OCI-LY3 (cell line): ENCODE measurements around the gene INPP5E.

Experiments used
- H2AFZ ChIP-seq: fragments of 200-600, 300-600 bp; shearing (Covaris generic); 2 replicates; pipeline ENCODE4 v1.6.0; 2014; ENCODE audit warnings: antibody characterized with exemption, low read depth, low read length
- H3K27ac ChIP-seq: fragments of 200-600, 300-600 bp; sonication (generic); 2 replicates; pipeline ENCODE4 v1.5.1; 2014; ENCODE audit warnings: mild to moderate bottlenecking, low read length, moderate library complexity, mixed read lengths
- H3K27me3 ChIP-seq: fragments of 200-600, 300-600 bp; sonication (generic); 2 replicates; pipeline ENCODE4 v1.6.1; 2014; ENCODE audit warnings: low read depth, low read length, mixed read lengths
- H3K36me3 ChIP-seq: fragments of 200-600, 300-600 bp; sonication (generic); replicated peaks from 2 replicates; pipeline ENCODE3; 2014; ENCODE audit warnings: low read depth, low read length, mixed read lengths
- H3K4me1 ChIP-seq: fragments of 300-600, 200-600 bp; sonication (generic); 2 replicates; pipeline ENCODE4 v1.6.1; 2014; ENCODE audit warnings: low read length, mixed read lengths
- H3K4me2 ChIP-seq: fragments of 200-600, 300-600 bp; sonication (generic); 2 replicates; pipeline ENCODE4 v1.6.1; 2014; ENCODE audit warnings: low read length, mixed read lengths
- H3K4me3 ChIP-seq: fragments of 300-600, 200-600 bp; sonication (generic); 2 replicates; pipeline ENCODE4 v1.5.1; 2014; ENCODE audit warnings: antibody characterized with exemption, mild to moderate bottlenecking, low read length, moderate library complexity
- H3K79me2 ChIP-seq: fragments of 300-600, 200-600 bp; shearing (Covaris generic); 2 replicates; pipeline ENCODE4 v1.6.1; 2014; ENCODE audit warnings: mild to moderate bottlenecking, low read length, mixed read lengths
- H3K9ac ChIP-seq: fragments of 300-600, 200-600 bp; shearing (Covaris generic); 2 replicates; pipeline ENCODE4 v1.6.0; 2014; ENCODE audit warnings: mild to moderate bottlenecking, low read length, moderate library complexity
- H3K9me3 ChIP-seq: fragments of 200-600, 300-600 bp; shearing (Covaris generic); 2 replicates; pipeline ENCODE4 v1.6.1; 2014; ENCODE audit warnings: low read length, mixed read lengths; ENCODE audit not compliant: insufficient read depth
- H4K20me1 ChIP-seq: fragments of 200-600, 300-600 bp; sonication (generic); 2 replicates; pipeline ENCODE4 v1.6.1; 2016; ENCODE audit warnings: low read length, mixed read lengths; ENCODE audit not compliant: insufficient read depth
- CTCF ChIP-seq: fragments of 200-600, 300-600 bp; sonication (generic); IDR thresholded peaks from 2 replicates; pipeline ENCODE4 v1.5.1; 2014; ENCODE audit warnings: antibody characterized with exemption, low read length, low read depth
- EZH2phosphoT487 ChIP-seq: fragments of 200-600 bp; shearing (Covaris generic); IDR thresholded peaks from 2 replicates; pipeline ENCODE4 v1.6.1; 2018; ENCODE audit warnings: antibody characterized with exemption, mixed run types, low read depth

The INPP5E gene

GRCh38 chr9:136436055-136436634 is 3.5 kb downstream of the INPP5E start:
- no peak overlapping the region for H2AFZ ChIP-seq
- H3K36me3 ChIP-seq: peaks cover 4% of the 10 kb centered on the region
- H3K9ac ChIP-seq: no peak overlapping the region
- no peak overlapping the region for H3K27ac ChIP-seq
- peaks cover 14% of the 10 kb centered on the region for H3K4me1 ChIP-seq
- H3K4me2 ChIP-seq: no peak overlapping the region
- peaks cover 46% of the 10 kb centered on the region for H3K79me2 ChIP-seq
- peaks cover 30% of the 10 kb centered on the region for H4K20me1 ChIP-seq
- H3K4me3 ChIP-seq: no peak overlapping the region
- no peaks in the 10 kb centered on the region for H3K27me3 ChIP-seq
- no peaks in the 10 kb centered on the region for H3K9me3 ChIP-seq
- TF ChIP-seq CTCF: no peak
- TF ChIP-seq EZH2phosphoT487: no peak

- H3K79me2 ChIP-seq: peaks cover 46% of the 10 kb centered on the region
- no peak overlapping the region for H3K27ac ChIP-seq
- no peak overlapping the region for H3K4me2 ChIP-seq
- TF ChIP-seq EZH2phosphoT487 (no peak), CTCF (no peak)
- H3K4me1 ChIP-seq: peaks cover 10% of the 10 kb centered on the region
- H3K9me3 ChIP-seq: no peaks in the 10 kb centered on the region
- no peak overlapping the region for H3K9ac ChIP-seq
- H3K36me3 ChIP-seq: no peaks in the 10 kb centered on the region
- H2AFZ ChIP-seq: no peak overlapping the region
- H3K4me3 ChIP-seq: no peak overlapping the region
- no peaks in the 10 kb centered on the region for H3K27me3 ChIP-seq
- H4K20me1 ChIP-seq: peaks cover 22% of the 10 kb centered on the region
These were observed 5.0 kb downstream of the INPP5E start for GRCh38 chr9:136434580-136435169.

GRCh38 chr9:136433849-136434579 is 5.6 kb downstream of the INPP5E start:
- Histone ChIP-seq H3K79me2 (peaks cover 42% of the 10 kb centered on the region), H3K9me3 (no peaks in the 10 kb centered on the region), H2AFZ (no peak overlapping the region), H3K4me1 (peaks cover 10% of the 10 kb centered on the region), H3K4me2 (no peak overlapping the region), H3K9ac (no peak overlapping the region), H4K20me1 (peaks cover 22% of the 10 kb centered on the region), H3K27ac (no peak overlapping the region), H3K27me3 (no peaks in the 10 kb centered on the region), H3K36me3 (peaks cover 2% of the 10 kb centered on the region), H3K4me3 (no peak overlapping the region)
- TF ChIP-seq EZH2phosphoT487 (no peak), CTCF (no peak)

GRCh38 chr9:136433043-136433715 is 6.5 kb downstream of the INPP5E start:
- TF ChIP-seq CTCF (no peak), EZH2phosphoT487 (no peak)
- H3K4me2 ChIP-seq: no peak overlapping the region

More at GRCh38 chr9:136433043-136433715, 6.5 kb downstream of the INPP5E start:
- peaks cover 22% of the 10 kb centered on the region for H4K20me1 ChIP-seq
- H3K27me3 ChIP-seq: no peaks in the 10 kb centered on the region
- H3K9me3 ChIP-seq: no peaks in the 10 kb centered on the region
- H3K79me2 ChIP-seq: peaks cover 33% of the 10 kb centered on the region
- H3K4me3 ChIP-seq: no peak overlapping the region
- peaks cover 5% of the 10 kb centered on the region for H3K36me3 ChIP-seq
- peaks cover 7% of the 10 kb centered on the region for H3K4me1 ChIP-seq
- H3K27ac ChIP-seq: no peak overlapping the region
- no peak overlapping the region for H3K9ac ChIP-seq
- H2AFZ ChIP-seq: no peak overlapping the region
